GM12891 (cell line): ENCODE data around the gene KLHL21.

ENCODE experiments used
- PAX5 ChIP-seq: IDR thresholded peaks from 2 replicates; pipeline ENCODE4 v1.6.1; 2011; ENCODE audit warnings: low read length, moderate library complexity, mild to moderate bottlenecking; ENCODE audit not compliant: insufficient read depth, severe bottlenecking
- POLR2A ChIP-seq: IDR thresholded peaks from 2 replicates; pipeline ENCODE4 v1.6.1; 2011; ENCODE audit warnings: low read depth, low read length, control low read depth
- POLR2AphosphoS5 ChIP-seq: IDR thresholded peaks from 2 replicates; pipeline ENCODE4 v1.6.1; 2011; ENCODE audit warnings: low read depth, low read length, control low read depth
- POU2F2 ChIP-seq: IDR thresholded peaks from 2 replicates; pipeline ENCODE4 v1.6.1; 2011; ENCODE audit warnings: low read depth, mild to moderate bottlenecking, control low read depth, low read length, moderate library complexity
- SPI1 ChIP-seq: IDR thresholded peaks from 2 replicates; pipeline ENCODE4 v1.6.1; 2011; ENCODE audit warnings: low read depth, low read length, control low read depth
- TAF1 ChIP-seq: IDR thresholded peaks from 2 replicates; pipeline ENCODE4 v1.6.1; 2011; ENCODE audit warnings: low read depth, low read length, control low read depth

GRCh38 chr1:6586404-6586816 lies 16.3 kb downstream of the KLHL21 start:
- TF ChIP-seq SPI1: no peak
- TF ChIP-seq TAF1: no peak
- TF ChIP-seq POLR2A: no peak
- no peak for TF ChIP-seq PAX5
- TF ChIP-seq POLR2AphosphoS5: no peak
- TF ChIP-seq POU2F2: no peak
